B cell (primary cell): ENCODE data around the gene ADD3. TPM values are rescaled to one million over a fixed set of nuclear protein-coding genes. Genes with fewer than 3 reads are reported as not detected.

Source experiments
- ATAC-seq: fragments of 200-7000 bp; cut with Tn5 transposase; one replicate; pipeline ENCODE4 v1.10.0; 2021; ENCODE audit warnings: low read depth, mild to moderate bottlenecking, moderate number of reproducible peaks, moderate library complexity
- CTCF ChIA-PET: fragments of 350-600 bp; sonication (Branson Sonifier 250); formaldehyde crosslinking; loops from one replicate; lab custom pipeline; 2021; ENCODE audit warnings: antibody characterized with exemption, inconsistent platforms; lab: Charles Lee
- POLR2A ChIA-PET: fragments of 350-600 bp; sonication (Branson Sonifier 250); formaldehyde crosslinking; loops from one replicate; lab custom pipeline; 2021; ENCODE audit warnings: antibody characterized with exemption; lab: Charles Lee
- DNase-seq: peaks from one replicate; pipeline ENCODE4 v3.0.0; 2013
- H2AFZ ChIP-seq: 2 replicates; pipeline ENCODE4 v1.6.1; 2012; ENCODE audit warnings: mild to moderate bottlenecking, low read depth, low read length; ENCODE audit not compliant: insufficient read depth, poor library complexity, severe bottlenecking
- H3K27ac ChIP-seq, 2 donors: 1 replicate in 1 of 2; 2 replicates in 1 of 2; pipeline ENCODE4 v1.5.1; 2012 to 2013; ENCODE audit warnings: low read length in 2 of 2, mild to moderate bottlenecking in 2 of 2, moderate library complexity in 1 of 2
- H3K27me3 ChIP-seq, 4 experiments: fragments of 200-600 bp in 1 of 4; sonication (generic) in 1 of 4; replicated peaks in 1 of 4; 1 replicate in 2 of 4; 2 replicates in 2 of 4; pipeline versions ENCODE4 v1.6.1 to v1.7.0; 2013 to 2016; ENCODE audit warnings: low read length in 3 of 4, mild to moderate bottlenecking in 2 of 4, mixed read lengths in 1 of 4, moderate library complexity in 1 of 4; ENCODE audit not compliant: insufficient read depth in 4 of 4, control insufficient read depth in 3 of 4; ENCODE audit errors: control extremely low read depth in 1 of 4
- H3K36me3 ChIP-seq, 2 experiments: replicated peaks in 1 of 2; 1 replicate in 1 of 2; 2 replicates in 1 of 2; pipeline versions ENCODE4 v1.6.1 to v1.7.1; 2013; ENCODE audit warnings: low read length in 1 of 2; ENCODE audit not compliant: insufficient read depth in 2 of 2, control insufficient read depth in 1 of 2; ENCODE audit errors: control extremely low read depth in 1 of 2, extremely low read depth in 1 of 2
- H3K4me1 ChIP-seq, 2 donors: fragments of 200-600 bp in 1 of 2; sonication (generic) in 1 of 2; 1 replicate in 1 of 2; 2 replicates in 1 of 2; pipeline versions ENCODE4 v1.5.1 to v1.6.1; 2013 to 2017; ENCODE audit warnings: low read length in 2 of 2; ENCODE audit not compliant: control insufficient read depth in 2 of 2, insufficient read depth in 2 of 2
- H3K4me2 ChIP-seq: replicated peaks from 2 replicates; pipeline ENCODE3; 2012; ENCODE audit warnings: mild to moderate bottlenecking, low read depth, low read length; ENCODE audit not compliant: poor library complexity, severe bottlenecking
- H3K4me3 ChIP-seq, 5 experiments: fragments of 200-600 bp in 1 of 5; sonication (generic) in 1 of 5; 1 replicate in 3 of 5; 2 replicates in 2 of 5; pipeline versions ENCODE4 v1.5.1 to v1.7.0; 2011 to 2016; ENCODE audit warnings: low read length in 4 of 5, mild to moderate bottlenecking in 4 of 5, low read depth in 2 of 5, control low read depth in 1 of 5, moderate library complexity in 1 of 5; ENCODE audit not compliant: insufficient read depth in 1 of 5; ENCODE audit errors: control extremely low read depth in 1 of 5, extremely low read depth in 1 of 5
- H3K79me2 ChIP-seq: fragments of 200-600 bp; sonication (generic); one replicate; pipeline ENCODE4 v1.6.0; 2016; ENCODE audit warnings: low read length; ENCODE audit not compliant: control insufficient read depth, insufficient read depth
- H3K9ac ChIP-seq: fragments of 200-600 bp; sonication (generic); 2 replicates; pipeline ENCODE4 v1.6.1; 2017; ENCODE audit warnings: mild to moderate bottlenecking, low read length, moderate library complexity
- H3K9me3 ChIP-seq, 3 donors: one replicate each; pipeline versions ENCODE4 v1.6.1 to v1.7.1; 2013; ENCODE audit warnings: low read length in 2 of 3; ENCODE audit not compliant: control insufficient read depth in 2 of 3, insufficient read depth in 1 of 3; ENCODE audit errors: control extremely low read depth in 1 of 3
- H4K20me1 ChIP-seq: 2 replicates; pipeline ENCODE4 v1.6.0; 2012; ENCODE audit warnings: mild to moderate bottlenecking, low read length; ENCODE audit not compliant: insufficient read depth, control insufficient read depth, poor library complexity, severe bottlenecking
- H3K27ac Mint-ChIP-seq: one replicate; pipeline ENCODE4 v1.8.0; 2021; ENCODE audit warnings: mixed read lengths
- H3K27me3 Mint-ChIP-seq: one replicate; pipeline ENCODE4 v1.8.0; 2021; ENCODE audit warnings: mixed read lengths
- H3K4me1 Mint-ChIP-seq: one replicate; pipeline ENCODE4 v1.8.0; 2021; ENCODE audit warnings: mixed read lengths
- H3K4me3 Mint-ChIP-seq: one replicate; pipeline ENCODE4 v1.8.0; 2021; ENCODE audit warnings: mixed read lengths
- H3K9me3 Mint-ChIP-seq: one replicate; pipeline ENCODE4 v1.8.0; 2022; ENCODE audit warnings: mixed read lengths; ENCODE audit not compliant: insufficient read depth
- CTCF ChIP-seq: fragments of 200-600 bp; IDR thresholded peaks from one replicate; pipeline ENCODE4 v1.8.0; 2022; ENCODE audit warnings: antibody characterized with exemption, mild to moderate bottlenecking
- WGBS: methylation state at CpG from one replicate; pipeline ENCODE4 v1.1.5; 2013; ENCODE audit warnings: missing lambda C conversion rate; ENCODE audit not compliant: insufficient coverage; 5-methylcytosine and 5-hydroxymethylcytosine counted together
- intact Hi-C: fragments of 100-400 bp; cut with micrococcal nuclease; formaldehyde crosslinking; loops from one replicate; pipeline ENCODE4 v1.10.0; 2022
- polyA plus RNA-seq: library from polyadenylated mRNA; depleted of rRNA; stranded (reverse); fragments of >200 nt; gene quantifications from 2 replicates; pipeline ENCODE4 v1.2.3, GENCODE V29; 2012
- total RNA-seq, 2 donors: library from RNA; stranded (reverse); fragments of 120-200 nt in 1 of 2; gene quantifications; 1 replicate in 1 of 2; 2 replicates in 1 of 2; pipeline versions ENCODE4 v1.2.3 to v1.2.4, GENCODE V29; 2013 to 2022

ADD3 gene
- total and polyA plus RNA-seq, 2 donors (not counting 1 experiment from before 2014, with no cell fraction given) = 156 to 185 TPM

- Histone ChIP-seq H3K36me3 (no peaks in the 10 kb centered on the region), H3K9me3 (no peaks in the 10 kb centered on the region), H4K20me1 (no peaks in the 10 kb centered on the region), H3K4me2 (no peak overlapping the region), H3K27me3 (no peaks in the 10 kb centered on the region), H3K9ac (no peak overlapping the region), H3K27ac (no peak overlapping the region), H3K79me2 (no peaks in the 10 kb centered on the region), H3K4me1 (peaks cover 0 to 9% of the 10 kb centered on the region in 2 donors), H3K4me3 (no peak overlapping the region), H2AFZ (no peak overlapping the region)
- CTCF ChIA-PET = no interaction called here
- no peak overlapping the region for H3K4me3 Mint-ChIP-seq
- DNase-seq (no peak), ATAC-seq (no peak)
- H3K4me1 Mint-ChIP-seq = peaks cover 12% of the 10 kb centered on the region
- H3K9me3 Mint-ChIP-seq = no peaks in the 10 kb centered on the region
- POLR2A ChIA-PET = no interaction called here
- no peak overlapping the region for H3K27ac Mint-ChIP-seq
- WGBS = 100% methylated on average over 2 of the region's 5 CpGs
- TF ChIP-seq CTCF = no peak
- intact Hi-C loops = no loop called here
- no peaks in the 10 kb centered on the region for H3K27me3 Mint-ChIP-seq
Observed at GRCh38 chr10:109961174-109962001, 46.4 kb upstream of the ADD3 start.

GRCh38 chr10:109962247-109962646 lies 45.5 kb upstream of the ADD3 start:
- ChIA-PET POLR2A (no interaction called here), CTCF (no interaction called here)
- no peak overlapping the region for H3K27ac Mint-ChIP-seq
- no peak overlapping the region for H3K9ac ChIP-seq
- peaks cover 4% of the 10 kb centered on the region for H3K4me1 Mint-ChIP-seq
- H3K27me3 ChIP-seq = no peaks in the 10 kb centered on the region
- H3K4me3 ChIP-seq = no peak overlapping the region
- H3K27me3 Mint-ChIP-seq = no peaks in the 10 kb centered on the region
- H3K36me3 ChIP-seq = no peaks in the 10 kb centered on the region
- ATAC-seq (no peak), DNase-seq (no peak)
- H3K9me3 ChIP-seq = no peaks in the 10 kb centered on the region
- H3K9me3 Mint-ChIP-seq = no peaks in the 10 kb centered on the region
- H3K4me3 Mint-ChIP-seq = no peak overlapping the region
- H2AFZ ChIP-seq = no peak overlapping the region
- WGBS = no CpG with 5 or more reads among the region's 1 CpG
- intact Hi-C loops = no loop called here
- no peaks in the 10 kb centered on the region for H3K79me2 ChIP-seq
- H3K4me2 ChIP-seq = no peak overlapping the region
- H4K20me1 ChIP-seq = no peaks in the 10 kb centered on the region
- no peak overlapping the region for H3K27ac ChIP-seq
- peaks cover 0 to 3% of the 10 kb centered on the region in 2 donors for H3K4me1 ChIP-seq
- TF ChIP-seq CTCF = no peak
